H1 (cell line): ENCODE data around the gene CLEC2B. TPM values are rescaled to one million over a fixed set of nuclear protein-coding genes. Genes with fewer than 3 reads are reported as not detected.

Experiments used
- CREB1 ChIP-seq: IDR thresholded peaks from 2 replicates; pipeline ENCODE4 v1.6.1; 2012; ENCODE audit warnings: inconsistent platforms
- CTBP2 ChIP-seq: IDR thresholded peaks from 2 replicates; pipeline ENCODE4 v1.7.0; 2011; ENCODE audit warnings: borderline replicate concordance, mild to moderate bottlenecking, moderate library complexity, mixed read lengths, low read length; ENCODE audit not compliant: insufficient read depth, insufficient read length
- RXRA ChIP-seq: IDR thresholded peaks from 2 replicates; pipeline ENCODE4 v1.6.1; 2011; ENCODE audit warnings: low read depth, mild to moderate bottlenecking, low read length, moderate library complexity; ENCODE audit not compliant: insufficient read depth
- polyA plus RNA-seq, 7 experiments: library from polyadenylated mRNA; depleted of rRNA in 3 of 7; stranded (reverse) in 5 of 7; unstranded in 2 of 7; fragments of >200 nt in 5 of 7; fragments of 200-250 nt in 2 of 7; gene quantifications; 1 replicate in 5 of 7; 2 replicates in 1 of 7; 4 replicates in 1 of 7; pipeline versions ENCODE4 v1.2.1 to v1.2.3, GENCODE V29; 2011 to 2013; ENCODE audit warnings: missing spikeins in 2 of 7, mixed read lengths in 2 of 7
- total RNA-seq: library from RNA; stranded (reverse); fragmentation: NEBNext Ultra II Directional; extraction: Animal tissue kit (Norgen Biotek cat#: 25700); gene quantifications from 2 replicates; pipeline ENCODE4 v1.2.1, GENCODE V29; 2021

The CLEC2B gene
- total and polyA plus RNA-seq, 2 of the 8 experiments (the other 6 are each of a cell fraction or from before 2014, with no cell fraction given) = not detected

- no peak for TF ChIP-seq CREB1
- no peak for TF ChIP-seq RXRA
- TF ChIP-seq CTBP2 = no peak
Observed at GRCh38 chr12:9856894-9857293, 12.3 kb downstream of the CLEC2B start (continued).
